ENCODE data around the gene EPB41L5. TPM values are rescaled to one million over a fixed set of nuclear protein-coding genes. Genes with fewer than 3 reads are reported as not detected.

Gene EPB41L5
- total RNA-seq, 1 experiment from 2014 or later, result 83.0 TPM

GRCh38 chr2:120140866-120141265 lies 128.0 kb downstream of the EPB41L5 start:
- Mint-ChIP-seq H3K27ac (ENCODE audit: unreplicated experiment) (no peak overlapping the region), H3K27me3 (ENCODE audit: insufficient read depth, unreplicated experiment) (no peaks in the 10 kb centered on the region), H3K36me3 (ENCODE audit: insufficient read depth, unreplicated experiment) (peaks cover 32% of the 10 kb centered on the region), H3K9me3 (ENCODE audit: unreplicated experiment) (peaks cover 3% of the 10 kb centered on the region), H3K4me1 (ENCODE audit: low read depth, unreplicated experiment) (no peaks in the 10 kb centered on the region), H3K4me3 (ENCODE audit: unreplicated experiment) (no peak overlapping the region)
- Histone ChIP-seq H3K9me3 (no peaks in the 10 kb centered on the region), H3K4me3 (ENCODE audit: low read depth, low read length) (no peak overlapping the region), H3K4me1 (no peaks in the 10 kb centered on the region), H3K36me3 (ENCODE audit: control insufficient read depth, insufficient read depth, low read length) (no peaks in the 10 kb centered on the region), H3K27me3 (replicated peaks; ENCODE audit: control insufficient read depth, insufficient read depth, low read length) (no peaks in the 10 kb centered on the region)
- no TSS peak for BruUV-seq (replicated peaks)
- CTCF ChIA-PET, result no interaction called here
- POLR2A ChIA-PET, result no interaction called here
- no peak for DNase-seq
- intact Hi-C loops (cut with micrococcal nuclease; ENCODE audit: unreplicated experiment), result no loop called here
- no peak for TF ChIP-seq CTCF (IDR thresholded peaks at IDR 0.05; ENCODE audit: insufficient read depth in 1 of 2, low read depth in 1 of 2, low read length in 1 of 2, severe bottlenecking in 1 of 2, unreplicated experiment in 1 of 2)

DNA sequence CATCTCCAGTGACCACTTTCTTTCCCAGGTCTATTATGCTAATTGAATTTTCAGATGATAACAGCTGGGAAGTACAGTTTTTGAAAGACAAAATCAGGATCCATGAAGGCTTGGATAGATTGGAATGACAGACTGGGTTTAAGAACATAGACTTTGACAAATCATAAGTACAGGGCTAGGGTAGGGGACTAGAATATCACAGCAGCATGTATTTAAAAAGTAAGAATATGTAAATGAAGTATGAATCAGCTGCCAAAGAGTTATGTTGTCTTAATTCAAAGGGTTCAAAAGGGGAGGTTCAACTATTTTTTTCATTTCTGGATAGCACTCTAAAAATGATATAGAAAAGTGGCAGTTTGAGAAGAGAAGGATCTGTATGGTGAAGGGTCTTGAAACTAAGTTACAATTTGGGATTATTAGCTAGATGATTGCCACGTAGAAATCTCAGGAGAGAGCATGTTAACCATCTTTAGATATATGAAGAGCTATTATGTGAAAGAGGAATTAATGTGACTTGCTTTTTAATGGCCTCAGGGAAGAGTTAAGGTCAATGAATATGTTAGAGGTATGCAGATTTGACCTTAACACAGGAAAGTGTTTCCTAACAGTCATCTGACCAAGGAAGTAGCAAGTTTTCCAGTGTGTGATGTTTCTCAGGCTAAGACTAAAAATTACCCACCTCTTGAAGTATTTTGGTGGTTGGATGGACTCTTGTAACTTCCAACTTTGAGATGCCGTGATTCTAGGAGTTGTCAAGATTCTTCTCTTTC lies 128.6 kb downstream of the EPB41L5 start:
- no peak for DNase-seq
- Mint-ChIP-seq H3K27ac (ENCODE audit: unreplicated experiment) (no peak overlapping the region), H3K4me3 (ENCODE audit: unreplicated experiment) (no peak overlapping the region), H3K9me3 (ENCODE audit: unreplicated experiment) (no peaks in the 10 kb centered on the region), H3K36me3 (ENCODE audit: insufficient read depth, unreplicated experiment) (peaks cover 27% of the 10 kb centered on the region), H3K27me3 (ENCODE audit: insufficient read depth, unreplicated experiment) (no peaks in the 10 kb centered on the region), H3K4me1 (ENCODE audit: low read depth, unreplicated experiment) (no peaks in the 10 kb centered on the region)
- no peaks in the 10 kb centered on the region for H3K27me3 ChIP-seq (replicated peaks; ENCODE audit: control insufficient read depth, insufficient read depth, low read length)
- no peak for TF ChIP-seq CTCF (IDR thresholded peaks at IDR 0.05; ENCODE audit: insufficient read depth in 1 of 2, low read depth in 1 of 2, low read length in 1 of 2, severe bottlenecking in 1 of 2, unreplicated experiment in 1 of 2)
- H3K4me1 ChIP-seq, result no peaks in the 10 kb centered on the region
- no peak overlapping the region for H3K4me3 ChIP-seq (ENCODE audit: low read depth, low read length)
- ChIA-PET CTCF (no interaction called here), POLR2A (no interaction called here)
- no peaks in the 10 kb centered on the region for H3K36me3 ChIP-seq (ENCODE audit: control insufficient read depth, insufficient read depth, low read length)
- BruUV-seq (replicated peaks), result no TSS peak
- intact Hi-C loops (cut with micrococcal nuclease; ENCODE audit: unreplicated experiment), result no loop called here
- H3K9me3 ChIP-seq, result no peaks in the 10 kb centered on the region

DNA sequence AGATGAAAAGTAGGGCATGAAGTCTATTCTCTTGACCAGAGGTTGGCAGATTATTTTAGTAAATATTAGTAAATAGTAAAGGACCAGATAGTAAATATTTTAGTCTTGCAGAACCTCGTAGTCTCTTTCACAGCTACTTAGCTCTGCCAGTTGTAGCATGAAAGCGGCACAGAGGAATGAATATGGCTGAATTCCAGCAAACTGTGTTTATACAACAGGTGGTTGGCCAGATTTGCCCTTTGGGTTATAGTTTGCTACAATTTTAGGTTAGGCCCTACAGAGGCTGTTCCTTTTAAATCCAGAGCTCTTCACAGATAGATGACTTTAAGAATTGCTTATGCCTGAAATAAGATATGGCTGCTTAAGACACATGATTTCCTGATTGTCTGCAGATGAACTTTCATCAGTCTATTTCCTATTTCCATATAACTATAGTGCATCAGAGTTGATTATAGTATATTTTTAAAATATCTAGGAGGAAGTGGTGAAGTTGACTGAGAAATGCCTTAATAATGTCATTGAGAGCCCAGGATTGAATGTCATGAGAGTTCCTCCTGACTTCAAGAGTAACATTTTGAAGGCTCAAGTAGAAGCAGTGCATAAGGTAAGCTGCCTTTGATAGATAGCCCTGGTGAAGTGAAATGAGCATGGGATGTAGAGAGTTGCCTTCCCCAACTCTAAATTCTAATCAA lies 129.8 kb downstream of the EPB41L5 start:
- BruUV-seq (replicated peaks), result no TSS peak
- Mint-ChIP-seq H3K27ac (ENCODE audit: unreplicated experiment) (no peak overlapping the region), H3K4me3 (ENCODE audit: unreplicated experiment) (no peak overlapping the region), H3K4me1 (ENCODE audit: low read depth, unreplicated experiment) (no peaks in the 10 kb centered on the region), H3K9me3 (ENCODE audit: unreplicated experiment) (no peaks in the 10 kb centered on the region), H3K27me3 (ENCODE audit: insufficient read depth, unreplicated experiment) (no peaks in the 10 kb centered on the region), H3K36me3 (ENCODE audit: insufficient read depth, unreplicated experiment) (peaks cover 33% of the 10 kb centered on the region)
- ChIA-PET POLR2A (no interaction called here), CTCF (no interaction called here)
- no peak for DNase-seq
- TF ChIP-seq CTCF (IDR thresholded peaks at IDR 0.05; ENCODE audit: insufficient read depth in 1 of 2, low read depth in 1 of 2, low read length in 1 of 2, severe bottlenecking in 1 of 2, unreplicated experiment in 1 of 2), result no peak
- no peak overlapping the region for H3K4me3 ChIP-seq (ENCODE audit: low read depth, low read length)
- H3K4me1 ChIP-seq, result no peaks in the 10 kb centered on the region
- no peaks in the 10 kb centered on the region for H3K9me3 ChIP-seq
- H3K27me3 ChIP-seq (replicated peaks; ENCODE audit: control insufficient read depth, insufficient read depth, low read length), result no peaks in the 10 kb centered on the region
- no peaks in the 10 kb centered on the region for H3K36me3 ChIP-seq (ENCODE audit: control insufficient read depth, insufficient read depth, low read length)
- intact Hi-C loops (cut with micrococcal nuclease; ENCODE audit: unreplicated experiment), result no loop called here
